Vagina (tissue), 2 donors: ENCODE data around the gene CARD6.
"Not testable (repeated sequence)": the region's sequence is repeated elsewhere in the genome, so short reads cannot be mapped to it uniquely, and the experiment has no call there.

Experiments
- POLR2A ChIP-seq, 2 donors: fragments of 450-650 bp; IDR thresholded peaks; one replicate each; pipeline ENCODE4 v1.6.1; 2017; ENCODE audit warnings: antibody characterized with exemption in 2 of 2, mild to moderate bottlenecking in 2 of 2, moderate library complexity in 2 of 2
- POLR2AphosphoS5 ChIP-seq, 2 donors: sonication (generic); formaldehyde crosslinking; IDR thresholded peaks; one replicate each; pipeline ENCODE4 v1.9.0; 2017; ENCODE audit warnings: antibody characterized with exemption in 2 of 2, mild to moderate bottlenecking in 2 of 2, low read depth in 1 of 2; ENCODE audit not compliant: insufficient read depth in 1 of 2
- TF ChIP-seq, protein P1 (sequence below), 3 experiments: fragments of 450-650 bp in 2 of 3; fragments of 200-600 bp in 1 of 3; sonication (generic) in 1 of 3; IDR thresholded peaks; one replicate each; pipeline ENCODE4 v1.5.1; 2017 to 2019; ENCODE audit warnings: antibody characterized with exemption in 3 of 3, mild to moderate bottlenecking in 2 of 3, moderate library complexity in 2 of 3

DNA sequence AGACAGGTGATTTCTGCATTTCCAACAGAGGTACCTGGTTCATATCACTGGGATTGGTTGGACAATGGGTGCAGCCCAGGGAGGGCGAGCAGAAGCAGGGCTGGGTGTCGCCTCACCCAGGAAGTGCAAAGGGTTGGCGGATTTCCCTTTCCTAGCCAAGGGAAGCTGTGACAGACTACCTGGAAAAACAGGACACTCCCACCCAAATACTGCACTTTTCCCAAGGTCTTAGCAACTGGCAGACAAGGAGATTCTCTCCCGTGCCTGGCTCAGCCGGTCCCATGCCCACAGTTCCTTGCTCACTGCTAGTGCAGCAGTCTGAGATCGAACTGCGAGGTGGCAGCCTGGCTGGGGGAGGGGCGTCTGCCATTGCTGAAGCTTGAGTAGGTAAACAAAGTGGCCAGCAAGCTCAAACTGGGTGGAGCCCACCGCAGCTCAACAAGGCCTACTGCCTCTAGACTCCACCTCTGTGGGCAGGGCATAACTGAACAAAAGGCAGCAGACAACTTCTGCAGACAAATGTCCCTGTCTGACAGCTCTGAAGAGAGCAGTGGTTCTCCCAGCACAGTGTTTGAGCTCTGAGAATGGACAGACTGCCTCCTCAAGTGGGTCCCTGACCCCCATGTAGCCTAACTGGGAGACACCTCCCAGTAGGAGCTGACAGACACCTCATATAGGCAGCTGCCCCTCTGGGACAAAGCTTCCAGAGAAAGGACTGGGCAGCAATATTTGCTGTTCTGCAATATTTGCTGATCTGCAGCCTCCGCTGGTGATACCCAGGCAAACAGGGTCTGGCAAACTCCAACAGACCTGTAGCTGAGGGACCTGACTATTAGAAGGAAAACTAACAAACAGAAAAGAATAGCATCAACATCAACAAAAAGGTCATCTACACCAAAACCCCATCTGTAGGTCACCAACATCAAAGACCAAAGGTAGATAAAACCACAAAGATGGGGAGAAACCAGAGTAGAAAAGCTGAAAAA lies 54.6 kb downstream of the CARD6 start:
- TF ChIP-seq, protein P1, sequence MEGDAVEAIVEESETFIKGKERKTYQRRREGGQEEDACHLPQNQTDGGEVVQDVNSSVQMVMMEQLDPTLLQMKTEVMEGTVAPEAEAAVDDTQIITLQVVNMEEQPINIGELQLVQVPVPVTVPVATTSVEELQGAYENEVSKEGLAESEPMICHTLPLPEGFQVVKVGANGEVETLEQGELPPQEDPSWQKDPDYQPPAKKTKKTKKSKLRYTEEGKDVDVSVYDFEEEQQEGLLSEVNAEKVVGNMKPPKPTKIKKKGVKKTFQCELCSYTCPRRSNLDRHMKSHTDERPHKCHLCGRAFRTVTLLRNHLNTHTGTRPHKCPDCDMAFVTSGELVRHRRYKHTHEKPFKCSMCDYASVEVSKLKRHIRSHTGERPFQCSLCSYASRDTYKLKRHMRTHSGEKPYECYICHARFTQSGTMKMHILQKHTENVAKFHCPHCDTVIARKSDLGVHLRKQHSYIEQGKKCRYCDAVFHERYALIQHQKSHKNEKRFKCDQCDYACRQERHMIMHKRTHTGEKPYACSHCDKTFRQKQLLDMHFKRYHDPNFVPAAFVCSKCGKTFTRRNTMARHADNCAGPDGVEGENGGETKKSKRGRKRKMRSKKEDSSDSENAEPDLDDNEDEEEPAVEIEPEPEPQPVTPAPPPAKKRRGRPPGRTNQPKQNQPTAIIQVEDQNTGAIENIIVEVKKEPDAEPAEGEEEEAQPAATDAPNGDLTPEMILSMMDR (IDR thresholded peaks at IDR 0.05), result not testable (repeated sequence)
- not testable (repeated sequence) for TF ChIP-seq POLR2A (IDR thresholded peaks at IDR 0.05); POLR2AphosphoS5 (IDR thresholded peaks at IDR 0.05; ENCODE audit: insufficient read depth in 1 of 2, low read depth in 1 of 2)
